LNCAP (cell line): Measurements from ENCODE around the gene ATRIP.

Experiments
- CTCF ChIP-seq: fragments of 450-650 bp; IDR thresholded peaks from 2 replicates; pipeline ENCODE4 v1.5.1; 2017; ENCODE audit warnings: mild to moderate bottlenecking

The ATRIP gene

GRCh38 chr3:48402907-48403306, 43.6 kb upstream of the ATRIP start:
- no peak for TF ChIP-seq CTCF

GRCh38 chr3:48403533-48404439, 42.8 kb upstream of the ATRIP start:
- no peak for TF ChIP-seq CTCF

- TF ChIP-seq CTCF, result no peak
Measured at GRCh38 chr3:48404440-48405342, 41.8 kb upstream of the ATRIP start.

GRCh38 chr3:48405343-48405881, 41.1 kb upstream of the ATRIP start:
- no peak for TF ChIP-seq CTCF

GRCh38 chr3:48405971-48406370, 40.6 kb upstream of the ATRIP start:
- no peak for TF ChIP-seq CTCF

- no peak for TF ChIP-seq CTCF
Measured at GRCh38 chr3:48406443-48407431, 39.8 kb upstream of the ATRIP start.
